GM12864 (cell line): Measurements from ENCODE around the gene STIM1.
A peak's percentile ranks its signal among the peaks of the same experiment; 100 is the strongest.

Experiments used
- DNase-seq: peaks from one replicate; pipeline ENCODE4 v3.0.0-alpha.2; 2011; ENCODE audit warnings: low read depth
- H3K4me3 ChIP-seq: 2 replicates; pipeline ENCODE4 v1.5.1; 2011; ENCODE audit warnings: mild to moderate bottlenecking, low read depth, low read length, control low read depth
- TF ChIP-seq, protein P1 (sequence below): IDR thresholded peaks from 2 replicates; pipeline ENCODE4 v1.5.1; 2011; ENCODE audit warnings: low read depth, mild to moderate bottlenecking, moderate library complexity, low read length, control low read depth, inconsistent platforms; ENCODE audit errors: missing control alignments

STIM1 gene

DNA sequence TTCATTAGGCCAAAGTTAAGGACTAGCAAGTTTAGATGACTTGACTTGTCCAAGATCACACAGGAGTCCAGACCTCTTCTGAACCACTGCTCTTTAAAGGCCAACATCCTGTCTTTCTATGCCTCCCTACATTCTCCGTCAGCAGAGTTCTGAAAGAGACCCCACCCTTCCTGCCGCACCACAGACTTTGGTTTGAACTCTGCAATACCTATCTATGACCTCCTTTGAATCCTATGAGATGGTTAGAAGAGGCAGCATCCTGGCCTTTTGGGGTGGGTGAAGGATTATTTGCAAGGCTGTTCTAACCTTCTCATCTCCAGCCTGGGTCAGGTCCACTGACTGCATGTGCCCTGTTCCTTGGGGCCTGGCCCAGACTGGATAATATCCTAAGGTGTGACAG, 234.8 kb downstream of the STIM1 start:
- TF ChIP-seq, protein P1, sequence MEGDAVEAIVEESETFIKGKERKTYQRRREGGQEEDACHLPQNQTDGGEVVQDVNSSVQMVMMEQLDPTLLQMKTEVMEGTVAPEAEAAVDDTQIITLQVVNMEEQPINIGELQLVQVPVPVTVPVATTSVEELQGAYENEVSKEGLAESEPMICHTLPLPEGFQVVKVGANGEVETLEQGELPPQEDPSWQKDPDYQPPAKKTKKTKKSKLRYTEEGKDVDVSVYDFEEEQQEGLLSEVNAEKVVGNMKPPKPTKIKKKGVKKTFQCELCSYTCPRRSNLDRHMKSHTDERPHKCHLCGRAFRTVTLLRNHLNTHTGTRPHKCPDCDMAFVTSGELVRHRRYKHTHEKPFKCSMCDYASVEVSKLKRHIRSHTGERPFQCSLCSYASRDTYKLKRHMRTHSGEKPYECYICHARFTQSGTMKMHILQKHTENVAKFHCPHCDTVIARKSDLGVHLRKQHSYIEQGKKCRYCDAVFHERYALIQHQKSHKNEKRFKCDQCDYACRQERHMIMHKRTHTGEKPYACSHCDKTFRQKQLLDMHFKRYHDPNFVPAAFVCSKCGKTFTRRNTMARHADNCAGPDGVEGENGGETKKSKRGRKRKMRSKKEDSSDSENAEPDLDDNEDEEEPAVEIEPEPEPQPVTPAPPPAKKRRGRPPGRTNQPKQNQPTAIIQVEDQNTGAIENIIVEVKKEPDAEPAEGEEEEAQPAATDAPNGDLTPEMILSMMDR = no peak
- H3K4me3 ChIP-seq = no peak overlapping the region
- DNase-seq = no peak

DNA sequence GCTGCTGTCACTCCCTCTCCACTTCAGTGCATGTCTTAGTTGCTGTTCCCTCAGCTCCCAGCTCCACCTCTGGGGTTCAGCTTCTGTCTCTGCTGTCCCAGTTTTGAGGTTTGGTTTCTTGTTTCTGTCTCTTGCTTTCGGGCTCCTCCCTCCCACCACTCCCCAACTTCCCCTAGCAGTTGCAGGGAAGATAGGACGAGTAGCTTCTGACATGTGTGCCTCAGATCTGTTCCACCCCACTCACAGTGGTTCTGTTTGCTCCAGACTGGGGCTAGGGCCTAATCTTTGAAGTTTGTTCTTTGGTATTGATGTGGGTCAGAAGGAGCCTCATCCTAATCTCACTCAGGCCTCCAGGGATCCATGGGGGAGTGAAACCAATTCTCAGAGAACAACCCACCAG, 236.6 kb downstream of the STIM1 start:
- no peak for DNase-seq
- H3K4me3 ChIP-seq = no peak overlapping the region
- TF ChIP-seq, protein P1 = no peak

DNA sequence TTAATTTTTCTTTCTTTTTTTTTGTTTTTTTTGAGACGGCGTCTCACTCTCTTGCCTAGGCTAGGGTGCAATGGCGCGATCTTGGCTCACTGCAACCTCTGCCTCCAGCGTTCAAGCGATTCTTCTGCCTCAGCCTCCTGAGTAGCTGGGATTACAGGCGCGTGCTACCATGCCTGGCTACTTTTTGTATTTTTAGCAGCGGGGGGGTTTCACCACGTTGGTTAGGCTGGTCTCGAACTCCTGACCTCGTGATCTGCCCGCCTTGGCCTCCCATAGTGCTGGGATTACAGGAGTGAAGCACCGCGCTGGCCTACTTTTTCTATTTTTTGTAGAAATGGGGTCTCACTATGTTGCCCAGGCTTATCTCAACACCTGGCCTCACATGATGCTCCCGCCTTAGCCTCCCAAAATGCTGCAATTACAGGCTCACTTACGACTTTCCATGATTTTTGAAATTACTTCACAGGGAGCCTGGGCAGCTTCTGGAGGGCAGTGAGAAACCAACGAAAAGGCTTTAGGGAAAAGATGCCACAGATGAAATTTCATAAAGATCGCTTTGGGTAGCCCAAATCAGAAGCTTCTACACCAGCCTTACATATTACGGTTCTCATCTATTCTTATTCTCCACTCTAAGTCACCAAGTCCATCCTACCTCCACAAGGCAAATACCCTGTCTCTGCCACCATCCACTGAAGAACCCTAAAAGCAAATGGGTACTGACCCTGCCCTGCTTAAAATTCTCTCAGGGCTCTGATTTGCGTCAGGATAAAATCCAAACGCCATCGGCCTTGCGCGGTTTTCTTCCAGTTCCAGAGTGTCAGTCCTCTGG, 238.3 kb downstream of the STIM1 start:
- peak overlapping the region; percentile 67 for H3K4me3 ChIP-seq
- DNase-seq = no peak

DNA sequence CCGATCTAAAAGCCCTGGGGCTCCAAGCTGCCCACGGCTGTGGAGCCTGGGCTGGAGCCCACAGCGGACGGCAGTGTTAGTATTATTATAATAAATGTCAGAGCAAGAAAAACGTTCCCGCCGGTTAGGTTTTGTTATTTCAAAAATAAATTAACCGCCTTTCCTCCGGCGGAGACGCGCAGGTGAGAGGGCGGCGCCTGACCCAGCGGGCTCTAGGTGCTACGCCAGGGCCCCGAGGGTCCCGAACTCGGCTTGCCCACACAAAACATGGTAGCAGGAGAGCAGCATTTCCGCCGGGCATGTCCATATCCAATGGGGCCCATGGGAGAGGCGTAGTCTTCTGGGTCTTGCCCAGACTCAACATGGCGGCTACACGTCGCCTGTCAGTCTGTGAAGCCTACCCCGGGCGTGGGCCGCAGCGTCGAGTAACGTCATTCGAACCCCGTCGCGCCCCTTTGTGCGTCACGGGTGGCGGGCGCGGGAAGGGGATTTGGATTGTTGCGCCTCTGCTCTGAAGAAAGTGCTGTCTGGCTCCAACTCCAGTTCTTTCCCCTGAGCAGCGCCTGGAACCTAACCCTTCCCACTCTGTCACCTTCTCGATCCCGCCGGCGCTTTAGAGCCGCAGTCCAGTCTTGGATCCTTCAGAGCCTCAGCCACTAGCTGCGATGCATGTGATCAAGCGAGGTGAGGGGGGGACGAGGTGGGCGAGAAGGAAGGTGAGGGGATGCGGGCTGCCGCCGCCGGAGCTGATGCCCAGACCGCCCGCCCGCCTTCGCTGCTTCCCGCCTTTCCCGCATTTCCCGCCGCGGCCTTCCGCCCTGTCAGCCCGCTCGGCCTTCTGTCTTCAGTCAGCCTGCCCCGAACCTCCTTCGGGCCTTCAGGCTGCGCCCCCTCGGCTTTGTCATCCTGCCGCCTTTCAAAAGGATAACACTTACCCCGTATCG, 239.2 kb downstream of the STIM1 start, which contains the start of gene RRM1:
RRM1 (plus strand) TSS at position 452 of the 944 bp plus-strand sequence; CDS start at position 666, 214 bp downstream.
- TF ChIP-seq, protein P1 = no peak
- H3K4me3 ChIP-seq = peak within 1 kb of the TSS; percentile 67
- peak; percentile 87 for DNase-seq

More for the DNA sequence above, 238.3 kb downstream of the STIM1 start:
- TF ChIP-seq, protein P1 = no peak

DNA sequence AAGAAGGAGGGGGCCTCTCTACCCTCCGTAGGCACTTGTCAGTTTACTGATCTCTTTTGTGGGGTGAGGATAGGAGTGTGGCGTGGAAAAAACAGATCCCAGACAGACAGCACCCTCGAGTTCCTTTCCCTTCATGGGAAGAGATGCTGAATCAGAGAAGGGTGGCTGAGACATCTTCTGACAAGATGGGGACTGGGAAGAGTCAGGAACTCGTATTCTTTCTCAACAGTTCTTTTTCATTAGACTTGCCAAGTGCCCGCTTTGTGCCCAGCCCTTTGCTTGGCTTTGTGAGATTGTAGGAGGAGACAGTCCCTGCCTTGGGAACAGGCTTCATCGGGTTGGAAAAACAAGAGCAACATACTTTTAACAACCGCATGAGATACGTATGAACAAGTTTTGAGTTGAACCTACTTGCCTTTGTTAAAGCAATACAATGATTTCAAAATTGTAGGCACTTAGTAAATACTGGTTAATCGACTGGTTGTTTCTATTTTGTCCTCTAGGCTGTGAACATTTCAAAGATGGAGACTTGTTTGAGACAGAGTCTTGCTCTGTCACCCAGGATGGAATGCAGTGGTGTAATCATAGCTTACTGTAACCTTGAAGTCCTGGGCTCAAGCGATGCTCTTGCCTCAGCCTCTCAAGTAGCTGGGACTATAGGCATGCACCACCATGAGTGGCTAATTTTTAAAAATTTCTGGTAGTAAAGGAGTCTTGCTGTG, 240.2 kb downstream of the STIM1 start:
- no peak for DNase-seq
- peak overlapping the region; percentile 67 for H3K4me3 ChIP-seq
- TF ChIP-seq, protein P1 = peak; percentile 14

DNA sequence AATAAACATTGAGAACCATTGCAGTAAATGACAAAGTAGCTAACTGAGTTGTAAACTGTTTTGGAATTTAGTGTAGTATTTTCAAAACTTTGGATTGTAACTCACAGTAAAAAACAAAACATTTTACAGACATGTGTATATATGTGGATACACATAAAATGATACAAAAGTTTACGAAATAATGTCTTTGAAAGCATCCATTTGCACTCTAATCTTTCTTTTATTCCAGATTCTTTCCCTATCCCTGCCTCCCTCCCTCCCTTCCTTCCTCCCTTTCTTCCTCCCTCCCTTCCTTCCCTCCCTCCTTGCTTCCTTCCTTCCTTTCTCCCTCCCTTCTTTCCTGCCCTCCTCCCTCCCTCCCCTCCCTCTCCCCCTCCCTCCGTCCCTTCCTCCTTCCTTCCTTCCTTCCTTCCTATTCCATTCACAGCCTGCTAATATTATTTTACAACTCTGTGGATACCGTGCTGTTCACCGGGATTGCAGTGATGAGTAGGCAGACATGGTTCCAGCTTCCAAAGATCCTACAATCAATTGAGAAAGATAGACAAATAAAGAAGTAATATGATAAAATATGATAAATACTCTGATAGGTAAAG, 242.7 kb downstream of the STIM1 start:
- no peak overlapping the region for H3K4me3 ChIP-seq
- DNase-seq = no peak
- TF ChIP-seq, protein P1 = no peak
